KG1 (cell line): ENCODE results near the gene CDH22.

Experiments used
- DNase-seq: peaks from one replicate; lab custom pipeline; 2025; lab: John Stamatoyannopoulos, UW

CDH22 gene

GRCh38 chr20:46298374-46298773 lies 9.9 kb downstream of the CDH22 start:
- DNase-seq = no peak

GRCh38 chr20:46296526-46297250 lies 11.6 kb downstream of the CDH22 start:
- no peak for DNase-seq

- peak; percentile 20 for DNase-seq
Measured at GRCh38 chr20:46293084-46293483, 15.2 kb downstream of the CDH22 start.

GRCh38 chr20:46291401-46291800 lies 16.9 kb downstream of the CDH22 start:
- no peak for DNase-seq

GRCh38 chr20:46289432-46289831 lies 18.9 kb downstream of the CDH22 start:
- no peak for DNase-seq

GRCh38 chr20:46286977-46287376 lies 21.3 kb downstream of the CDH22 start:
- DNase-seq = no peak

GRCh38 chr20:46286382-46286781 lies 21.9 kb downstream of the CDH22 start:
- DNase-seq = no peak

- DNase-seq = no peak
Measured at GRCh38 chr20:46285740-46286139, 22.6 kb downstream of the CDH22 start.

- DNase-seq = no peak
Measured at GRCh38 chr20:46285072-46285471, 23.2 kb downstream of the CDH22 start.

- DNase-seq = no peak
Measured at GRCh38 chr20:46284040-46284427, 24.3 kb downstream of the CDH22 start.

GRCh38 chr20:46283426-46284039 lies 24.8 kb downstream of the CDH22 start:
- no peak for DNase-seq

- no peak for DNase-seq
Measured at GRCh38 chr20:46282669-46283068, 25.6 kb downstream of the CDH22 start.

- DNase-seq = no peak
Measured at GRCh38 chr20:46279103-46279502, 29.2 kb downstream of the CDH22 start.

GRCh38 chr20:46277602-46278001 lies 30.7 kb downstream of the CDH22 start:
- DNase-seq = no peak

- no peak for DNase-seq
Measured at GRCh38 chr20:46276531-46276930, 31.8 kb downstream of the CDH22 start.

GRCh38 chr20:46275091-46275490 lies 33.2 kb downstream of the CDH22 start:
- no peak for DNase-seq

GRCh38 chr20:46273717-46274116 lies 34.6 kb downstream of the CDH22 start:
- DNase-seq = no peak

- no peak for DNase-seq
Measured at GRCh38 chr20:46272389-46273047, 35.8 kb downstream of the CDH22 start.

- no peak for DNase-seq
Measured at GRCh38 chr20:46270977-46271744, 37.1 kb downstream of the CDH22 start.

- no peak for DNase-seq
Measured at GRCh38 chr20:46269372-46269771, 38.9 kb downstream of the CDH22 start.

GRCh38 chr20:46268662-46269061 lies 39.6 kb downstream of the CDH22 start:
- DNase-seq = no peak

GRCh38 chr20:46268131-46268614 lies 40.1 kb downstream of the CDH22 start:
- no peak for DNase-seq
